AG09309 (cell line): ENCODE results near the gene LYPD6B.

Source experiments
- DNase-seq: peaks from one replicate; pipeline ENCODE4 v3.0.0-alpha.2; 2010; ENCODE audit warnings: low read depth
- H3K4me3 ChIP-seq: 2 replicates; pipeline ENCODE4 v1.5.1; 2011; ENCODE audit warnings: mild to moderate bottlenecking, low read depth, low read length, moderate library complexity; ENCODE audit not compliant: control insufficient read depth
- CTCF ChIP-seq: IDR thresholded peaks from 2 replicates; pipeline ENCODE4 v1.5.1; 2011; ENCODE audit warnings: mild to moderate bottlenecking, low read depth, low read length, inconsistent platforms; ENCODE audit not compliant: insufficient read depth, control insufficient read depth; ENCODE audit errors: missing control alignments

Gene LYPD6B

GRCh38 chr2:149099298-149099697 is 60.8 kb downstream of the LYPD6B start:
- DNase-seq: no peak
- TF ChIP-seq CTCF: no peak
- no peak overlapping the region for H3K4me3 ChIP-seq

GRCh38 chr2:149100739-149101699 is 62.5 kb downstream of the LYPD6B start:
- no peak for DNase-seq
- no peak overlapping the region for H3K4me3 ChIP-seq
- TF ChIP-seq CTCF: no peak

- no peak for TF ChIP-seq CTCF
- no peak overlapping the region for H3K4me3 ChIP-seq
- no peak for DNase-seq
Measured at GRCh38 chr2:149101818-149102217, 63.3 kb downstream of the LYPD6B start.

- TF ChIP-seq CTCF: no peak
- DNase-seq: no peak
- H3K4me3 ChIP-seq: no peak overlapping the region
Measured at GRCh38 chr2:149103081-149103620, 64.7 kb downstream of the LYPD6B start.

GRCh38 chr2:149104221-149104620 is 65.7 kb downstream of the LYPD6B start:
- H3K4me3 ChIP-seq: no peak overlapping the region
- no peak for TF ChIP-seq CTCF
- no peak for DNase-seq

- H3K4me3 ChIP-seq: no peak overlapping the region
- TF ChIP-seq CTCF: no peak
- no peak for DNase-seq
Measured at GRCh38 chr2:149112068-149112467, 73.6 kb downstream of the LYPD6B start.

GRCh38 chr2:149112713-149113112 is 74.2 kb downstream of the LYPD6B start:
- no peak for DNase-seq
- no peak for TF ChIP-seq CTCF

More at GRCh38 chr2:149112713-149113112, 74.2 kb downstream of the LYPD6B start:
- H3K4me3 ChIP-seq: no peak overlapping the region
